HG03354 (cell line): ENCODE results near the gene GRB10.

Source experiments
- ATAC-seq: cut with Tn5 transposase; IDR thresholded peaks from one replicate; pipeline ENCODE4 v1.9.1; 2021; ENCODE audit warnings: mild to moderate bottlenecking; ENCODE audit not compliant: unreplicated experiment, poor library complexity, severe bottlenecking

Gene GRB10

GRCh38 chr7:50707236-50708006 lies 75.3 kb downstream of the GRB10 start:
- no peak for ATAC-seq

GRCh38 chr7:50706469-50706937 lies 76.2 kb downstream of the GRB10 start:
- ATAC-seq = no peak

- no peak for ATAC-seq
Measured at GRCh38 chr7:50704844-50705243, 77.9 kb downstream of the GRB10 start.

- ATAC-seq = no peak
Measured at GRCh38 chr7:50703654-50704053, 79.0 kb downstream of the GRB10 start.

GRCh38 chr7:50699143-50699542 lies 83.6 kb downstream of the GRB10 start:
- ATAC-seq = no peak

- no peak for ATAC-seq
Measured at GRCh38 chr7:50697748-50698147, 84.9 kb downstream of the GRB10 start.

GRCh38 chr7:50696810-50697582 lies 85.7 kb downstream of the GRB10 start:
- ATAC-seq = no peak

- no peak for ATAC-seq
Measured at GRCh38 chr7:50695026-50695425, 87.7 kb downstream of the GRB10 start.

GRCh38 chr7:50693455-50694130 lies 89.1 kb downstream of the GRB10 start:
- ATAC-seq = no peak

GRCh38 chr7:50690541-50691011 lies 92.1 kb downstream of the GRB10 start:
- ATAC-seq = no peak

GRCh38 chr7:50688226-50688590 lies 94.5 kb downstream of the GRB10 start:
- ATAC-seq = no peak

GRCh38 chr7:50687575-50688225 lies 95.0 kb downstream of the GRB10 start:
- no peak for ATAC-seq

GRCh38 chr7:50687096-50687495 lies 95.6 kb downstream of the GRB10 start:
- no peak for ATAC-seq

GRCh38 chr7:50685135-50686065 lies 97.3 kb downstream of the GRB10 start:
- no peak for ATAC-seq

- ATAC-seq = no peak
Measured at GRCh38 chr7:50684713-50685075, 98.0 kb downstream of the GRB10 start.

GRCh38 chr7:50684011-50684712 lies 98.5 kb downstream of the GRB10 start:
- no peak for ATAC-seq

- no peak for ATAC-seq
Measured at GRCh38 chr7:50682573-50682972, 100.1 kb downstream of the GRB10 start.

- no peak for ATAC-seq
Measured at GRCh38 chr7:50682079-50682478, 100.6 kb downstream of the GRB10 start.
